ENCODE measurements around the gene L3MBTL3. TPM values are rescaled to one million over a fixed set of nuclear protein-coding genes. Genes with fewer than 3 reads are reported as not detected.

The L3MBTL3 gene
- polyA plus RNA-seq, 1 donor from 2014 or later, result 47.6 TPM

GRCh38 chr6:130000526-130001421 lies 17.6 kb upstream of the L3MBTL3 start:
- H3K36me3 ChIP-seq (ENCODE audit: insufficient read depth, low read length), result no peaks in the 10 kb centered on the region
- no peak overlapping the region for H3K27ac ChIP-seq (ENCODE audit: low read length)
- H2AFZ ChIP-seq (ENCODE audit: low read depth, low read length), result no peak overlapping the region
- no peak overlapping the region for H3K4me2 ChIP-seq (ENCODE audit: low read length)
- no peak overlapping the region for H3K9ac ChIP-seq (ENCODE audit: low read length)
- no peaks in the 10 kb centered on the region for H3K9me2 ChIP-seq (ENCODE audit: insufficient read depth, low read length)
- H3K79me2 ChIP-seq (replicated peaks; ENCODE audit: insufficient read depth, low read length), result no peaks in the 10 kb centered on the region
- H3F3A ChIP-seq (ENCODE audit: insufficient read depth, low read length, poor library complexity, severe bottlenecking), result no peaks in the 10 kb centered on the region
- no peaks in the 10 kb centered on the region for H4K20me1 ChIP-seq (ENCODE audit: insufficient read depth)
- no peak for TF ChIP-seq EZH2 (IDR thresholded peaks at IDR 0.05; ENCODE audit: borderline replicate concordance, insufficient read depth, low read length, poor library complexity, severe bottlenecking)
- no peak for TF ChIP-seq CTCF (IDR thresholded peaks at IDR 0.05; ENCODE audit: poor library complexity, severe bottlenecking)
- TF ChIP-seq POLR2AphosphoS5 (IDR thresholded peaks at IDR 0.05), result no peak
- no peak for TF ChIP-seq EP300 (conservative IDR thresholded peaks at IDR 0.05; ENCODE audit: poor library complexity, severe bottlenecking)
- TF ChIP-seq, protein P1, sequence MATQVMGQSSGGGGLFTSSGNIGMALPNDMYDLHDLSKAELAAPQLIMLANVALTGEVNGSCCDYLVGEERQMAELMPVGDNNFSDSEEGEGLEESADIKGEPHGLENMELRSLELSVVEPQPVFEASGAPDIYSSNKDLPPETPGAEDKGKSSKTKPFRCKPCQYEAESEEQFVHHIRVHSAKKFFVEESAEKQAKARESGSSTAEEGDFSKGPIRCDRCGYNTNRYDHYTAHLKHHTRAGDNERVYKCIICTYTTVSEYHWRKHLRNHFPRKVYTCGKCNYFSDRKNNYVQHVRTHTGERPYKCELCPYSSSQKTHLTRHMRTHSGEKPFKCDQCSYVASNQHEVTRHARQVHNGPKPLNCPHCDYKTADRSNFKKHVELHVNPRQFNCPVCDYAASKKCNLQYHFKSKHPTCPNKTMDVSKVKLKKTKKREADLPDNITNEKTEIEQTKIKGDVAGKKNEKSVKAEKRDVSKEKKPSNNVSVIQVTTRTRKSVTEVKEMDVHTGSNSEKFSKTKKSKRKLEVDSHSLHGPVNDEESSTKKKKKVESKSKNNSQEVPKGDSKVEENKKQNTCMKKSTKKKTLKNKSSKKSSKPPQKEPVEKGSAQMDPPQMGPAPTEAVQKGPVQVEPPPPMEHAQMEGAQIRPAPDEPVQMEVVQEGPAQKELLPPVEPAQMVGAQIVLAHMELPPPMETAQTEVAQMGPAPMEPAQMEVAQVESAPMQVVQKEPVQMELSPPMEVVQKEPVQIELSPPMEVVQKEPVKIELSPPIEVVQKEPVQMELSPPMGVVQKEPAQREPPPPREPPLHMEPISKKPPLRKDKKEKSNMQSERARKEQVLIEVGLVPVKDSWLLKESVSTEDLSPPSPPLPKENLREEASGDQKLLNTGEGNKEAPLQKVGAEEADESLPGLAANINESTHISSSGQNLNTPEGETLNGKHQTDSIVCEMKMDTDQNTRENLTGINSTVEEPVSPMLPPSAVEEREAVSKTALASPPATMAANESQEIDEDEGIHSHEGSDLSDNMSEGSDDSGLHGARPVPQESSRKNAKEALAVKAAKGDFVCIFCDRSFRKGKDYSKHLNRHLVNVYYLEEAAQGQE (IDR thresholded peaks at IDR 0.05; ENCODE audit: borderline replicate concordance), result no peak
- no peak for TF ChIP-seq TAF1 (IDR thresholded peaks at IDR 0.05; ENCODE audit: low read depth)
- TF ChIP-seq MXI1 (conservative IDR thresholded peaks at IDR 0.05; ENCODE audit: poor library complexity, severe bottlenecking), result no peak
- no peak for TF ChIP-seq SMC3 (conservative IDR thresholded peaks at IDR 0.05; ENCODE audit: poor library complexity)
- no peak for TF ChIP-seq RAD21 (conservative IDR thresholded peaks at IDR 0.05)
- no peaks in the 10 kb centered on the region for H3K9me3 ChIP-seq (ENCODE audit: low read length)
- no peaks in the 10 kb centered on the region for H3K27me3 ChIP-seq (ENCODE audit: insufficient read depth, low read depth, low read length)
- H3K4me3 ChIP-seq (ENCODE audit: low read length), result no peak overlapping the region

GRCh38 chr6:130008236-130008873 lies 10.0 kb upstream of the L3MBTL3 start:
- H4K20me1 ChIP-seq (ENCODE audit: insufficient read depth), result no peaks in the 10 kb centered on the region
- H3K79me2 ChIP-seq (replicated peaks; ENCODE audit: insufficient read depth, low read length), result no peaks in the 10 kb centered on the region
- no peaks in the 10 kb centered on the region for H3K9me3 ChIP-seq (ENCODE audit: low read length)
- H3K9ac ChIP-seq (ENCODE audit: low read length), result no peak overlapping the region
- H3K9me2 ChIP-seq (ENCODE audit: insufficient read depth, low read length), result no peaks in the 10 kb centered on the region
- H3K27ac ChIP-seq (ENCODE audit: low read length), result no peak overlapping the region
- no peaks in the 10 kb centered on the region for H3K27me3 ChIP-seq (ENCODE audit: insufficient read depth, low read depth, low read length)
- TF ChIP-seq CTCF (IDR thresholded peaks at IDR 0.05; ENCODE audit: poor library complexity, severe bottlenecking), result no peak
- TF ChIP-seq, protein P1 (IDR thresholded peaks at IDR 0.05; ENCODE audit: borderline replicate concordance), result no peak
- no peak for TF ChIP-seq MXI1 (conservative IDR thresholded peaks at IDR 0.05; ENCODE audit: poor library complexity, severe bottlenecking)
- TF ChIP-seq POLR2AphosphoS5 (IDR thresholded peaks at IDR 0.05), result no peak
- TF ChIP-seq EZH2 (IDR thresholded peaks at IDR 0.05; ENCODE audit: borderline replicate concordance, insufficient read depth, low read length, poor library complexity, severe bottlenecking), result no peak
- TF ChIP-seq RAD21 (conservative IDR thresholded peaks at IDR 0.05), result no peak
- TF ChIP-seq SMC3 (conservative IDR thresholded peaks at IDR 0.05; ENCODE audit: poor library complexity), result no peak
- TF ChIP-seq TAF1 (IDR thresholded peaks at IDR 0.05; ENCODE audit: low read depth), result no peak
- TF ChIP-seq EP300 (conservative IDR thresholded peaks at IDR 0.05; ENCODE audit: poor library complexity, severe bottlenecking), result no peak
- H3F3A ChIP-seq (ENCODE audit: insufficient read depth, low read length, poor library complexity, severe bottlenecking), result no peaks in the 10 kb centered on the region
- H3K36me3 ChIP-seq (ENCODE audit: insufficient read depth, low read length), result no peaks in the 10 kb centered on the region
- H2AFZ ChIP-seq (ENCODE audit: low read depth, low read length), result no peak overlapping the region
- H3K4me3 ChIP-seq (ENCODE audit: low read length), result no peak overlapping the region
- H3K4me2 ChIP-seq (ENCODE audit: low read length), result no peak overlapping the region

All from neural cell (in vitro differentiated cells).